HG03442 (cell line): ENCODE results near the gene COG8.
"Not testable (repeated sequence)": the region's sequence is repeated elsewhere in the genome, so short reads cannot be mapped to it uniquely, and the experiment has no call there.

Experiments
- ATAC-seq: cut with Tn5 transposase; IDR thresholded peaks from one replicate; pipeline ENCODE4 v1.9.1; 2021; ENCODE audit warnings: mild to moderate bottlenecking, moderate library complexity; ENCODE audit not compliant: unreplicated experiment

The COG8 gene

GRCh38 chr16:69294051-69294450 lies 45.3 kb downstream of the COG8 start:
- no peak for ATAC-seq

- no peak for ATAC-seq
These were observed 46.0 kb downstream of the COG8 start for GRCh38 chr16:69293401-69293800.

DNA sequence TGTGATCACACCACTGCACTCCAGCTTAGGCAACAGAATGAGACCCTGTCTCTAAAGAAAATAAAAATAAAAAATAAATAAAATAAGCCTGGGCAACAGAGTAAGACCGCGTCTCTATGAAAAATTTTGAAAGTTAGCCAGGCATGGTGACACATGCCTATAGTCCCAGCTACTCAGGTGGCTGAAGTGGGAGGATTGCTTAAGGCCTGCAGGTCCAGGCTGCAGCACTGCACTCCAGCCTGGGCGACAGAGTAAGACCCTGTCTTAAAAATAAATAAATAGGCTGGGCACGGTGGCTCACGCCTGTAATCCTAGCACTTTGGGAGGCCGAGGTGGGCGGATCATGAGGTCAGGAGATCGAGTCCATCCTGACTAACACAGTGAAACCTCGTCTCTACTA lies 47.7 kb downstream of the COG8 start:
- ATAC-seq = not testable (repeated sequence)

DNA sequence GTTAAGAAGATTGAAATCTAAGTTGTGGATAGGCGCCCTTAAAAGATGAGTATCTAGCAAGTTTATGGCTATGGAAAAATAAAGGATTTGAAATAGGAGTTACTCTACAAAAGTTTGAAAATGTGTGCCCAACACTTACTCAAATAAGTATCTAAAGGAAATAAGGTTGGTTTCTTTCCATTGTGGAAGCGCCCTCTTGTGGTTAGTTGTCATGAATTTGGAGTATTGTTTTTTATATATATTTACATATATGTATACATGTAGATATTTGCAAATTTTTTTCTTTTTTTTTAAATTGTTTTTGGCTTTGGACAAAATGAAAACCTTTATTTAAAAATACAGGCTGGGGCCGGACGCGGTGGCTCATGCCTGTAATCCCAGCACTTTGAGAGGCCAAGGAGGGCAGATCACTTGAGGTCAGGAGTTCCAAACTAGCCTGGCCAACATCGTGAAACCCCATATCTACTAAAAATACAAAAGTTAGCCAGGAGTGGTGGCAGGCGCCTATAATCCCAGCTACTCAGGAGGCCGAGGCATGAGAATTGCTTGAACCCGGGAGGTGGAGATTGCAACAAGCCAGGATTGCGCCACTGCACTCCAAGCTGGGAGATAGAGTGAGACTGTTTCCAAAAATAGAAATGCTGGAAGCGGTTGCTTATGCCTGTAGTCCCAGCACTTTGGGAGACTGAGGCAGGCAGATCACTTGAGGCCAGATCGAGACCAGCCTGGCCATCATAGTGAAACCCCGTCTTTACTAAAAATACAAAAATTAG lies 52.2 kb downstream of the COG8 start:
- ATAC-seq = no peak

GRCh38 chr16:69285240-69285639 lies 54.1 kb downstream of the COG8 start:
- no peak for ATAC-seq

- ATAC-seq = no peak
These were observed 55.5 kb downstream of the COG8 start for GRCh38 chr16:69283851-69284250.

DNA sequence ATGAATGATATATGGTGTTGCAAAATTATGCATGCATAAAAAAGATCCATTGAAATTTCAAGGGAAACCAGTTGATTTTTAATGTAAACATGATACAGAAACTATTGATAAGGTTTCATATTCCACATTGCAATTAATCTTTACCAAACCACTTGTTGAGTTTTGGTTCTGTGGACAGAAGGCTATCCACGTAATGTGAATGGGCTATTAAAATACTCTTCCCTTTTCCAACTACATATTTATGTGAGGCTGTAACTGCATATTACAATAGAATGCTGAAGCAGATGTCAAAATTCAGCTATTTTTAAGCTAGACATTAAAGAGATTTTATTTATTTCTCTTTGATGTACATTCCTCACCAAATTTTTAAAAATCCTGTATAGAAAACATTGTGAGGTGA lies 62.0 kb downstream of the COG8 start:
- no peak for ATAC-seq
